HG03280 (cell line): ENCODE measurements around the gene STIM1.
"Not testable (repeated sequence)": the region's sequence is repeated elsewhere in the genome, so short reads cannot be mapped to it uniquely, and the experiment has no call there.

Source experiments
- ATAC-seq: cut with Tn5 transposase; IDR thresholded peaks from one replicate; pipeline ENCODE4 v1.9.1; 2021; ENCODE audit warnings: mild to moderate bottlenecking, moderate library complexity; ENCODE audit not compliant: unreplicated experiment

STIM1 gene

DNA sequence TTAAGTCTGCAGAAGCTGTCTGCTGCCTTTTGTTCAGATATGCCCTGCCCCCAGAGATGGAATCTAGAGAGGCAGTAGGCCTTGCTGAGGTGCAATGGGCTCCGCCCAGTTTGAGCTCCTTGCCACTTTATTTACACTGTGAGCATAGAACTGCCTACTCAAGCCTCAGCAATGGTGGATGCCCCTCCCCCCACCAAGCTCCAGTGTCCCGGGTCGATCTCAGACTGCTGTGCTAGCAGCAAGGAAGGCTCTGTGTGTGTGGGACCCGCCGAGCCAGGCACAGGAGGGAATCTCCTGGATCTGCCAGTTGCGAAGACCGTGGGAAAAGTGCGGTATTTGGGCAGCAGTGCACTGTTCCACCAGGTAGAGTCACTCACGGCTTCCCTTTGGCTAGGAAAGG, 161.1 kb downstream of the STIM1 start:
- not testable (repeated sequence) for ATAC-seq

DNA sequence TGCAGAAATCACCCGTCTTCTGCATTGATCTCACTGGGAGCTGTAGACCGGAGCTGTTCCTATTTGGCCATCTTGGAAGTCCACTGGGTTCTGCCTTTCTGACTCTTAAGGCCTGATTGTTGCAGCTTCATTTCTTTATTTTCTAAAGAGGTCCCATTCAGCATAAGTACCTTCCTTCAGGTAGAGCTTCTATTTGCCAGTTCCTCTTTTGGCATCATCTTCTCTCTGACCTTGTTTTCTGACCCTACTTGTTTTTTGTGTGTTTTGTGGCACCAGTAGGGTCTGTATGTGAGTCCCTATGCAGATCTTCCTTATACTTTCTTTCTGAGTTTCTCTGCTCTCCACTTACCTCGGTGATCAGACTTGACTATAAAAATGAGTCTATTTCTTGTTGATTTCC, 161.7 kb downstream of the STIM1 start:
- ATAC-seq = no peak

DNA sequence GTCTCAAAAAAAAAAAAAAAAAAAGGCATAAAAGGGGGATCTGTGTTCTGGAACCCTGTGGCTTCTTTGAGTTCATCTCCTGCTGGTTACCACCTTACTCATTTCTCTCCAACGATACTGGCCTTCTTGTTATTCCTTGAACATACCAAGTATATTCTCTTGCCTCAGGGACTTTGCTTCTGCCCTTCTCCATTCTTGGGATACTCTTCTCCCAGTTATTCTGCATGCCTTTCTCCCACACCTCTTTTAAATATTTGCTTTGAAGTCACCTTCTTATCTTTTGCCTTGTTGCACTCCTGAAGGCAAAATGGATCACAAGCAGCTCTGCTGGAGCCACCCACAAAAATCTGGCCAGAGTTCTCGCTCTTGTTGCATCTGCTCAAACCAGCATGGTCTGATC, 163.2 kb downstream of the STIM1 start:
- no peak for ATAC-seq

DNA sequence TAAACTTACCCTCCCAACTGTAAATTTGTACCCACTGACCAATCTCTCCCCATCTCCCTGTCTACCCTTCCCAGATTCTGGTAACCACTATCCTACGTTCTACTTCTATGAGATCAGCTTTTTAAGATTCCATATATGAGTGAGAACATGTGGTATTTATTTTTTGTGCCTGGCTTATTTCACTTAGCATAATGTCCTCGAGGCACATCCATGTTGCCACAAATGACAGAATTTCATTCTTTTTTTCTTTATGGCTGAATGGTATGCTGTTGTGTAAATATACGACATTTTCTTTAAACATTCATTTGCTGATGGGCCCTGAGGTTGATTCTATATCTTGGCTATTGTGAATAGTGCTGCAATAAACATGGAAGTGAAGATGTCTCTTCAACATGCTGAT, 164.4 kb downstream of the STIM1 start:
- no peak for ATAC-seq

DNA sequence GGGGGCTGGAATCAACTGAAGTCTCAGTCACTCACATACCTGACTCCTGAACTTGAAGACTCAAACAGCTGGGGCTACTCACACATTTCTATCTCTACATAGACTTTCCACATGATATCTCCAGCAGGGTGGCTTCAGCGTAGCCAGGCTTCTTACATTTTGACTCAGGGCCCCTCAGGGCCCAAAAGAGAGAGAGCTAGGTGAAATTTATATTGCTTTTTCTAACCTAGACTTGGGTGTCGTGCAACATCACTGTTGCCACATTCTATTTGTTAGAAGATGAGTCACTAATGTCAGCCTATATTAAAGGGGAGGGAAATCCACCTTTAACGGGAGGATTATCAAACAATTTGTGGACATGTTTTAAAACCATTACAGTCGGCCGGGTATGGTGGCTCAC, 167.2 kb downstream of the STIM1 start:
- ATAC-seq = no peak

DNA sequence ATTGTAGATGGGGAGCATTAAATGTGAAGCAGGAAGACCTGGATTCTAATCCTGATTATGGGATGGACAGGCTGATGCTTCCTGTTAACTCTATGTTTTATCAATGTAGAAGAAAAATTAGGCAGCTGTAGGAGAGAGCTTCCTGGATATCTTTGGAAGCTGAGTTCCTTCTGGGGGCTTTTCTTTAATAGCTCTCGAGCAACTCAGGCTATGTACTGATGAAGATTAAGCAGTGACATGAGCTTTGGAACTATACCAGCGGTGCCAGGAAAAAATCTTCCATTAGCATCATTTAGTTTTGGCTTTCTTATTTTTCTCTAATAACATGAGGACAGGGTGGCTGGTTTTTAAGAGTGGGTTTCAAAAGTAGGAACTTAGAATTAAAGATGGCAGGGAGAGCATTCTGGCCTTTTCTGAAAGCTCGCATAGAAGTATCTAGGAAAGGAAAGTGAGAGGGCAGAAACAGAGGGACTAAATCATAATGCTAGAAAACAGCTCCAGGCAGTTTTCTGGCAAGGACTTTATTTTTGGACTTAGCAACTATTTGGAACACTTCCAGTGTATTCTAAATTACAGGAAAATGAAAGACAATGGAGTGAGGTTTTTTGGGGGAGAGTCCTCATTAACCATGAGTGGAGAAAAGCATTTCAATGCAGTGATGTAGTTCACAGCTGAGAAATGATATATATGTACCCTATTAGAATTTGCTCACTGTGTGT, 169.9 kb downstream of the STIM1 start:
- ATAC-seq = no peak

DNA sequence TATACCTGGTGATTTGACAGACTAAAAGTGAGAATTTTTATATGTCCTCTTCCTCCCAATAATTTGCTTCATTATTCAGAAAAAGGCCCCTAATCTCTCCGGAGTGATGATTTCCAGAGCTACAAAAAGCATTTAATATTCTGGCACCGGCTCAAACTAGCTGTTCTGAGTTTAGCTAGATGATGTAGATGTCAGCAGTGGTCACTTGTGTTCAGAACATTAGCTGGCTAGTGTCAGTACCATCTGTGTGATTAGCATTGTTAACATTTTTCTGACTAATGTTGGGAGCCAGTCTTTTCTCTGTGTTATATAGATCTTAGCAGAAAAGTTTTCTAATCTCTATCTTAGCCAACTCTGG, 170.5 kb downstream of the STIM1 start:
- no peak for ATAC-seq

DNA sequence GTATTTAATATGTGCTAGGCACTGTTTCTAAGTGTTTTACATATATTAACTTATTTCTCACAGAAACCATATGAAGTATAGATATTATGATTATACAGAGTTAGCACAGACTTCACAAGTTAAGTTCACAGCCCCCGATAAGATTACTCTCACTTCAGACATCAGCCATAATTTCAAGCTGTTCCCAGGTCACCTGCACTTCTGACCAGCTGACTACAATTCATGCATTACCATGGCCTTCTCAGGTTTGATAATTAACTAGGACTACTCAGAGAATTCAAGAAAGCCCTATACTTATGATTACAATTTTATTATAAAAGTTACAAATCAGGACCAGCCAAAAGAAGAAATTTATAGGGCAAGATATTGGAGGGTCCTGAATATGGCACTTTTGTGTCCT, 170.9 kb downstream of the STIM1 start:
- no peak for ATAC-seq

DNA sequence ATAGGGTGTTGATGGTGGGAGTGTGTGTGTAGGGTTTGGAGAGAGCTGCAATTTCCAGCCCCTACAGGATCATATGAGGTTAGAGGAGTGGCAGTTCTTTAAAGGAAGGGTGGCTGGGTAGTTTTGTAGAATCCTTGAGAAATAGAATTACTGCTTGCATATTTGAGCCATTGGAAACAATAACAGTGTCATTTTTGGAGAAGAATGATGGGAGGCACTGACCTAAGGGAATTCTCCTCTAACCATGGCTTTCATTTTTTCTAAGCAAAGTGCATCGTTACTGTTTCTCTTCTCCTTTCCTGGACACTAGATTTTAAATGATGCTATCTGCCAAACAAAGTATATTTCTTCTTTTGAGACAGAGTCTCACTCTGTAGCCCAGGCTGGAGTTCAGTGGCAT, 172.3 kb downstream of the STIM1 start:
- no peak for ATAC-seq

DNA sequence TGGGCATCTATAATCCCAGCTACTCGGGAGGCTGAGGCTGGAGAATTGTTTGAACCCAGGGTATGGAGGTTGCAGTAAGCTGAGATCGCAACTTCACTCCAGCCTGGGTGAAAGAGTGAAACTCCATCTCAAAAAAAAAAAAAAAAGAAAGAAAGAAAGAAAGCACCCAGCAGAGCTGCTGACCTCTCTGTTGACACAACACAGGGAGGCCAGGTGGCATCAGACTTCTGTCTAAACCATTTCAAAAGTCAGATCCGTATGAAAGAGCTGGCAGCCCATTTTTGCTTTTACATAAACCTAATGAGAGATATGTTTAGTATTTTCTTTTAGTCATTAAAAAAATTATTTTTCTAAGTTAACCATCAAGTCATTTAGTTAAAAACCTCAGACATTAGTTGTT, 174.7 kb downstream of the STIM1 start:
- no peak for ATAC-seq

DNA sequence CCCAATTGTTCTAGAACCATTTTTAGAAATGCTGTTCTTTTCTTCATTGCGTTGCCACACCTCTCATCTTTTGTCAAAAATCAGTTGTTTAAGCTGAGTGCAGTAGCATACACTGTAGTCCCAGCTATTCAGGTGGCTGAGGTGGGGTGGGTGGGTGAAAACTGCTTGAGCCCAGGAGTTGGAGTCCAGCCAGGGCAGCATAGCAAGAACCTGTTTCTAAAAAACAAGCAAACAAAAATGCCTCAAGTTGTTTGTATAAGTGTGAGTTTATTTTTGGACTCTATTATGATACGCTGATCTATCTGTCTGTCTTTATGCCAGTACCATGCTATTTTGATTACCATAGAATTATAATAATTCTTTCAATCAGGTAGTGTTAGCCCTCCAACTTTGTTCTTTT, 176.6 kb downstream of the STIM1 start:
- ATAC-seq = no peak

DNA sequence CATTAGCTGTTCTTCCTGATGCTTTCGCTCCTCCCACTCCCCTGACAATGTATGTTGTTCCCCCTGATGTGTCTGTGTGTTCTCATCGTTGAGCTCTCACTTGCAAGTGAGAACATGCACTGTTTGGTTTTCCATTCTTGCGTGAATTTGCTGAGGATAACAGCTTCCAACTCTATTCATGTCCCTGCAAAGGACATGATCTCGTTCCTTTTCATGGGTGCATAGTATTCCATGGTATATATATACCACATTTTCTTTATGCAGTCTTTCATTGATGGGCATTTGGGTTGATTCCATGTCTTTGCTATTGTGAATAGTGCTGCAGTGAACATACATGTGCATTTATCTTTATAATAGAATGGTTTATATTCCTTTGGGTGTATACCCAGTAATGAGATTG, 180.5 kb downstream of the STIM1 start:
- no peak for ATAC-seq

DNA sequence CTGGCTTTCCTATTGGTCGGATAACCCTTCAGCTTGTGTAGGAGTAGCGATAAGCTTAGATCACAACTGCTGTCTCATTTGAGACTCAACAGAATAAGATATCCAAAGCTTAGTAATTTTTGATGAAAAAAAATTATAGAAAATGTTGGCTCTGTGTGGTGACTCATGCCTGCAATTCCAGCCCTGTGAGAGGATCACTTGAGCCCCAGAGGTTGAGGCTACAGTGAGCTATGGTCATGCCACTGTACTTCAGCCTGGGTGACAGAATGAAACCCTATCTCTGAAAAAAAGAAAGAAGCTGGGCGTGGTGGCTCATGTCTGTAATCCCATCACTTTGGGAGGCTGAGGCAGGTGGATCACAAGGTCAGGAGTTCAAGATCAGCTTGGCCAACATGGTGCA, 183.5 kb downstream of the STIM1 start:
- no peak for ATAC-seq

DNA sequence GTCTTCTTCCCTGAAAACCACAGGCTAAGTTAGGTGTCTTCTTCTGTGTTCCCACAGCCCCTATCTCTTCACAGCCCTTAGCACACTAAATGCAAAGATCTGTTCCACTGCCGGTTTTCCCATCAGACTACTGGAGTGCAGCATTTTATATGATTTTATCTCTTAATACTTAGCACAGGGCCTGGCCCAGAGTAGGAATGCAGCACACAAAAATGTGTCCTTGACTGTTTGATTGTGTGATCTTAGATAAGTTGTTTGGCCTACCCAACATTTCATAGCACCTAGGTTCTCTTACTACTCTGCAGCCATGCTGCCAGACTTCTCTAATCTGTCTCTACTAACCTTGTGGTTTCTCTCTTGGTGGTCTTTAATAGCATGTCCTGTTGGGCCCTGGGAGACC, 185.0 kb downstream of the STIM1 start:
- ATAC-seq = no peak

DNA sequence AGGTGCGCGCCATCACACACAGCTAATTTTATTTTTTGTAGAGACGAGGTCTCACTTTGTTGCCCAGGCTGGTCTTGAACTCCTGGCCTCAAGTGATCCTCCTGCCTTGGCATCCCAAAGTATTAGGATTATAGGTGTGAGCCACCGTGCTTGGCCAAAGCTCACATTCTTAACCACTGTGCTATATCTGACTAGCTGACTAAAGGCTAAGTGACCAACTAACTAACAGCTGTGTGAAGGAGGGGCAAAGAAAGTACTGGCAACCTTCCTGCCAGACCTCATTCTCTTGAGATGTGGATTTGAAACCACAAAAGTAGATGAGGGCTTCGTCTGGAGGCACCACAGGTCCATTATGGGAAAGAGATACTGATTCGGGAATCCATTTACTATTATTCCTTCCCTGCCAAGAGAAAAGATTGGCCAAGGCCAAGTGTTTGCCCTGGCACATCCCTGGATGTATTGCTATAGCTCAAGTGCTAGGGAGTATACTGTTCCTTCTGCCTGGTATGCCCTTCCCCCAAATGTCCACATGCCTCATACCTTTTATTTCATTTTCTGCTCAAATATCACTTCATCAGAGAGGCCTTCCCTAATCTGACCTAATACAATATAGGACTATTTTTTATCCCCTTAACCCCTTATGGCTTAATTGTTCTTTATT, 186.4 kb downstream of the STIM1 start:
- no peak for ATAC-seq

DNA sequence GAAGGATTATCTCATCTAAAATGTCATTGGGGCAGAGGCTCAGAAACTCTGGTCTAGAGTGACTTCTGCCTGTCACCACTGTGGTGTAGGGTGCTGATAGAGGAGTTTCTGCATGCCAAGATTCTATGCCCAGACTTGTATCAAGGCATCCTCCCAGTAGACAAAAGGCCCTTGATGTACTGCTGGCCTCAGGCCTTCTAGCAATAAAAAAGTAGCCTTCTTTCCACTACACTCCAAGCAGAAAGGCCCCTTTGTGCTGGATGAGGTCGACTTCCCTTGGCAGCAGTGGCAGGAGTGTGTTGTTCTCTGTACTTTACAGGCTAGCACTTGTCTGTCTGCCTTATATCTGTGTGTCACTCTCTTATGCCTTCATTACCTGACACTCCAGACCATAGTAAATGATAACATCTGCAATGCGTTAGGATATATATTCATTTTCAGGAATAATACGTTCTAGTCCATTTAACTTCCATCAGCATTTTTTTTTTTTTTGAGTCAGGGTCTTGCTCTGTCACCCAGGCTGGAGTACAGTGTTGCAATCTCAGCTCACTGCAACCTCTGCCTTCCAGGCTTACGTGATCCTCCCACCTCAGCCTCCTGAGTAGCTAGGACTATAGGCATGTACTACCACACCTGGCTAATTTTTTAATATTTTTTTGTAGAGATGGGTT, 189.6 kb downstream of the STIM1 start:
- no peak for ATAC-seq

DNA sequence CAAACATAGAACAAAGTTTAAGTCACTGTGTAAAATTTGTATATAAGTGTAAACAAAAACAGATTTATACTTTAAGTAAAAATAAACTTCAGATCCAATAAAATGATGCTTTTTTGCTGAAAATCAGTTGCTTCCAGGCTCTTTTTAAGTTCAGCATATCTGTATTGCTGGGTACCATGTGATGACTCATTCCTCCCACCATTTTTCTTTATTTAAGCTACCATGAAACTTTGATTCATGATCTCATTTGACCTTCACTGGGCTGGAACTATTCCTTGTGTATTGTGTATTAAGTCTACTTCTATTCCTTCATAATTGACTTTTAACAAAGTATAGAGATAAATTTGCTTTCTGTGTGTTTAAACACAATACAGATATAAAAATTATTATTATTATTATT, 192.9 kb downstream of the STIM1 start:
- ATAC-seq = no peak

DNA sequence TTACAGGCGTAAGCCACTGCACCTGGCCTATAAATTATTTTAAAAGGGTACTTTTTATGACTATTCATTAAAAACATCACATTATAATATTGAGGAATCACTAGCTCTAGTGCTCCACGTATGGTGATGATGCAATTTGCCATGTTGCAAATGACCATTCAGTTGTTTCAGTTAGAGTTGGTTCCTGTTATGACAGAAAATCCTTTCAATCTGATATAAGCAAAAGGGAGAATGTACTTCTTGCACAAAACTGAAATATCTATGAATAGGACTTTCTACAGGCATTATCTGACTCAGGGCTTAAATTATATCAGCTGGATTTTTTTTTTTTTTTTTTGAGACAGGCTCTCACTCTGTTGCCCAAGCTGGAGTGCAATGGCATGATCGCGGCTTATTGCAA, 193.5 kb downstream of the STIM1 start:
- no peak for ATAC-seq

DNA sequence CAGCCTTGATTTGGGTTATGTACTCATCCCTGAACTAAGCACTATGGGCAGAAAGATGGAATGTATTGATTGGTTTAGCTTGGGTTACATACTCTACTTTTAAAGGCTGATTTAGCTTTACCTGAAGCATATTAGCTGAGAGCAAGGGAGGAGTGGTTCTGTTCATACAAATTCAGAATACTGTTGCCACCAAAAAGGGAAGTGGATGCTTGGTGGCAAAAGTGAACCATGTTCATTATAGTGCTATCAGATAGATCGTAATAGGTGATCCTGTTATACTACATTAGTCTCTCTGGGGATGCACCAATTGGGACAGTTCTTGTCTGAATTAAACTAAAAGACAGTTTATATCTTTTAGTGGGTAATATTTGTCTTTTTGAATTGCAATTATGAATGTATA, 194.7 kb downstream of the STIM1 start:
- no peak for ATAC-seq

DNA sequence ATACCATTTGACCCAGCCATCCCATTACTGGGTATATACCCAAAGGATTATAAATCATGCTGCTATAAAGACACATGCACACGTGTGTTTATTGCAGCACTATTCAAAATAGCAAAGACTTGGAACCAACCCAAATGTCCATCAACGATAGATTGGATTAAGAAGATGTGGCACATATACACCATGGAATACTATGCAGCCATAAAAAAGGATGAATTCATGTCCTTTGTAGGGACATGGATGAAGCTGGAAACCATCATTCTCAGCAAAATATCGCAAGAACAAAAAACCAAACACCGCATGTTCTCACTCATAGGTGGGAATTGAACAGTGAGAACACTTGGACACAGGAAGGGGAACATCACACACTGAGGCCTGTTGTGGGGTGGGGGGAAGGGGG, 197.7 kb downstream of the STIM1 start:
- ATAC-seq = not testable (repeated sequence)

DNA sequence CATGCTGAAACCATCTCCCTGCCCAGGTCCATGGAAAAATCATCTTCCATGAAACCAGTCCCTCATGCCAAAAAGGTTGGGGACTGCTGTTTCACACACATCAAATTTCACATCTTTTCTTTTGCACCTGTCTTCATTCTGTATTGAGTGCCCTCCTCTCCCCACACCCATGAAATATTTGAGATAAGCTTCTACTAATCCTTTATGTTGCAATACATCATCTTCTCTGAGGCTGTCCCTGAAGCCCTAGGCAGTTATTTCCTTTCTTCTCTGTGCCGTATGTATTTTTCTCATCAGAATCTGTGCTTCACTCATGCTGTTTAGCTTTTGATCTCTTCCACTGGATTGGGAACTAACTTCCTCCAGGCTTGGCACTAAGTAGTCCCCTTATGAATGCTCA, 199.2 kb downstream of the STIM1 start:
- ATAC-seq = no peak

DNA sequence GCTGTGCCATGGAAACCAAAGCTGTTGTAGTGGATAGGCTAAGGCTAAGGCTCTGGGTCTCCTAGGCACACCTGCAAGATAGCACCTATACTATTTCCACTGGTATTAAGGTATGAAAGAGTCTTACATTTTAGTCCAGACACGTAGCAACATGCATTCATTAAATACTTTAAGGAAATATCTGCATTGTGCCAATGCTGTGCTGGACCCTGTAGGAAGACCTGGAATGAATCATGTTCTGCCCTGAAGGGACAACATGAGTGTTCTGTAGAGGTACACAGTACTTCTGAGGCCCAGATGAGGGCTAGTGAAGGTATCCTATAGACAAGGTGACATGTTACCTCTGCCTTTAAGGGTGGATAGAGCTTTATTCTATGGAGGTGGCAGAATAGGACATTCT, 204.0 kb downstream of the STIM1 start:
- no peak for ATAC-seq
